Sciatic nerve (tissue), 2 donors: ENCODE results near the gene SLC25A38. TPM values are rescaled to one million over a fixed set of nuclear protein-coding genes. Genes with fewer than 3 reads are reported as not detected.
A peak's percentile ranks its signal among the peaks of the same experiment; 100 is the strongest.
"Not testable (repeated sequence)": the region's sequence is repeated elsewhere in the genome, so short reads cannot be mapped to it uniquely, and the experiment has no call there.

Source experiments
- ATAC-seq: fragments of 200-7000 bp; cut with Tn5 transposase; one replicate; pipeline ENCODE4 v1.9.1; 2020; ENCODE audit warnings: mild to moderate bottlenecking, moderate library complexity
- DNase-seq: peaks from one replicate; pipeline ENCODE4 v3.0.0-alpha.2; 2020; ENCODE audit warnings: low spot score
- intact Hi-C: fragments of 100-400 bp; cut with DNase I; formaldehyde crosslinking; loops from one replicate; pipeline ENCODE4 v1.14.2; 2022
- total RNA-seq: library from RNA; stranded (reverse); fragmentation: NEBNext Ultra II Directional; extraction: Animal tissue kit (Norgen Biotek cat#: 25700); gene quantifications from one replicate; pipeline ENCODE4 v1.2.1, GENCODE V29; 2021
- donor health status: DM: no; HTN: no; CAD: no.
- donor health status: DM: no; HTN: no; CAD: no.

The SLC25A38 gene
- total RNA-seq = 20.4 TPM

GRCh38 chr3:39383045-39383880 is at the start of gene SLC25A38:
SLC25A38 (plus strand) TSS chr3:39383370; CDS start chr3:39383725, 355 bp downstream.
- peak; percentile 82 for DNase-seq
- intact Hi-C loops = no loop called here
- ATAC-seq = peak; percentile 89

DNA sequence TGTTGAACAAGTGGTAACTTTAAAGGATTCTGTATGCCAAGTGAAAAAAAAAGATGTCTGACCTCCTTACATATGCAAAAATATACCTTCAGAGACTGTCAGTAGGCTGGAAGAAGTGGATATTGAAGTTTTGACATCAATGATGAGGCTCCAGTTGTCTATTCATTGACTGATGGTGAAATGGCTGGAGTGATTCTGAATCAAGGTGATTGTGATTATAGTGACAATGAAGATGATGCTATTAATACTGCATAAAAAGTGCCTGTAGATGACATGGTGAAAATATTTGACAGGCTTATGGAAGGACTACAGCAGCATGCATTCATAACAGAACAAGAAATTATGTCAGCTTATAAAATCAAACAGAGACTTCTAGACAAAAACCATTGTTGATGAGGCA is 49.6 kb upstream of the SLC25A38 start:
- DNase-seq (no peak), ATAC-seq (no peak)
- intact Hi-C loops = no loop called here

DNA sequence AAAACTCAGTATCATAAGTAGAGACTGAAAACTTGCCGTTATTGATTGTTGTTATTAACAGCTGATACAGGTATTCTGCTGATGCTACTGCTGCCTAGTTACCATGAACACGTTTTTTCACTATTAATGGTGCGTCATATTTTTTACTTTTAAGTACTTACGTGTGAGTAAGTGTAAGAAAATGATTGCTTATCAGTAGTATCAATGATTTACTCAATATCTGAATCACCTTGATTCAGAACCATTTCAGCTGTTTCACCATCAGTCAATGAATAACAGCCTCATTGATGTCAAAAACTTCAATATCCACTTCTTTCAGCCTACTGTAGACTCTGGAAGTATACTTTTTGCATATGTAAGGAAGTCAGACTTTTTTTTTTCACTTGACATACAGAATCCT is 49.0 kb upstream of the SLC25A38 start:
- no peak for DNase-seq
- intact Hi-C loops = no loop called here
- no peak for ATAC-seq

DNA sequence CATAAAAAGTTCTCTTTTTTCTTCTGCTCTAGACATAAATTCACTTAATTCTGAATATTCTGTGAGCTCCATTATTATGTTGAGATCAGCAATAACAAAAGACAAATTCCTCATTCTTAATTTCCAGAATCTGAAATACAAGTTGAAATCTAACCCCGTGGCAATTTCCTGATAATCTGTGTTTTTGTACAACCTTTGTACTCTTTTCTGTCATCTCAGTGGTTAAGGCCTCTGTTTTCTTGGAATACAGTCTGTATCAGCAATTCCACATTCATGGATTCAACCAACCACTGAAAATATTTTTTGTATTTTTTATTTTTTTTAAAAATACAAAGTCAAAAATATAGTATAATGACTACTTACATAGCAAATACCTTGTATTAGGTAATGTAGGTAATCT is 45.0 kb upstream of the SLC25A38 start:
- no peak for ATAC-seq
- intact Hi-C loops = no loop called here
- DNase-seq = no peak

DNA sequence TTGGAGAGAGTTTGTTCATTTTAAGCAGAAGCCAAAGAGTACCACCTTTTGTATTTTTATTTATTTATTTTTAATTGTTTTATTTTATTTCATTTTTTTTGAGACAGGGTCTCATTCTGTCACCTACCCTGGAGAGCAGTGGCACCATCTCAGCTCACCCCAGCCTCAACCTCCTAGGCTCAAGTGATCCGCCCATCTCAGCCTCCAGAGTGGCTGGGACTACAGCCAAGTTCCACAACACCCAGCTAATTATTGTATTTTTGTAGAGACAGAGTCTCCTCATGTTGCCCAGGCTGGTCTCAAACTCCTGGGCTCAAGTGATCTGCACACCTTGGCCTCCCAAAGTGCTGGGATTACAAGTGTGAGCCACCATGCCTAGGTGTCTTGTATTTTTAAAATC is 44.1 kb upstream of the SLC25A38 start:
- DNase-seq (no peak), ATAC-seq (no peak)
- intact Hi-C loops = no loop called here

GRCh38 chr3:39343076-39343717 is 40.0 kb upstream of the SLC25A38 start:
- no peak for ATAC-seq

GRCh38 chr3:39343760-39344159 is 39.4 kb upstream of the SLC25A38 start:
- DNase-seq = no peak
- intact Hi-C loops = no loop called here
- no peak for ATAC-seq

More at GRCh38 chr3:39343076-39343717, 40.0 kb upstream of the SLC25A38 start:
- DNase-seq = no peak
- intact Hi-C loops = no loop called here

DNA sequence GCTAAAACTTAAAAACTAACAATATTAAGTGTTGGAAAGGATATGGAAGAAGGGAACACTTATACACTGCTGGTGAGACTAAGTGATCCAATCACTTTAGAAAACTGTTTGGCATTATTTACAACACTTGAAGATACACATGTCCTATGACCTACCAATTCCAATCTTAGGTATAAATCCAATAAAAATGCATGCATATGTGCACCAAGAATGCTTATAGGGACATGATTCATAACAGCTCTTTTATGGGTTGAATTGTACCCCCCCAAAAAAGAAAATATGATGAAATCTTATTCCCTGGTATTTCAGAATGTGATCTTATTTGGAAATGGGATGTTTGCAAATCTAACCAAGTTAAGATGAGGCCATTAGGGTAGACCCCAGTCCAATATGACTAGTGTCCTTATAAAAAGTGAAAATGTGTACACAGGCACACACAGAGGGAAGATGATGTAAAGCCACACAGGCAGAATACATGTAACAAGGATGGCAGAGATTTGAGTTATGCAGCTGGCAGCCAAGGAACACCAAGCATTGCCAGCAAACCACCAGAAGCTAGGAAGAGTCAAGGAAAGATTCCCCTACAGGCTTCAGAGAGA is 38.3 kb upstream of the SLC25A38 start:
- ATAC-seq (no peak), DNase-seq (no peak)
- intact Hi-C loops = no loop called here

GRCh38 chr3:39346785-39347585 is 36.2 kb upstream of the SLC25A38 start:
- intact Hi-C loops = no loop called here
- DNase-seq (no peak), ATAC-seq (no peak)

GRCh38 chr3:39347586-39347876 is 35.6 kb upstream of the SLC25A38 start:
- no peak for DNase-seq
- intact Hi-C loops = no loop called here
- ATAC-seq = no peak

DNA sequence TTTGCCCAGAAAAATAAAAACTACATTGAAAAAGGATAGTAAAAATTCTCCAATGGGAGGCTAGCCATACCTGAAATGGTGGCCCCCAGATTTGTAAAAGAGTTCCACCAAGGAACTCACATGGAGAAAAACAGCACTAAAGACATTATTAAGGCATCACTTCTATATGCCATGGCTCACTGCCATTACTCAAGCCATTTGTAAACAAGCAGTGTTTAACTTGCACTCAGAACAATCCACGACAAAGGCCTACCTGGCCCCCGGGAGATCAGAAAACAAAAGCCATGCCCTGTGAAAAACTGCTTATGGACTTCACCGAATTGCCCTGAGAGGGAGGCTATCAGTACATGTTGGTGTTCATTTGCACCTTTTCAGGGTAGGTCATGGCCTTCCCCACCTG is 34.1 kb upstream of the SLC25A38 start:
- intact Hi-C loops = no loop called here
- no peak for DNase-seq
- ATAC-seq = no peak

DNA sequence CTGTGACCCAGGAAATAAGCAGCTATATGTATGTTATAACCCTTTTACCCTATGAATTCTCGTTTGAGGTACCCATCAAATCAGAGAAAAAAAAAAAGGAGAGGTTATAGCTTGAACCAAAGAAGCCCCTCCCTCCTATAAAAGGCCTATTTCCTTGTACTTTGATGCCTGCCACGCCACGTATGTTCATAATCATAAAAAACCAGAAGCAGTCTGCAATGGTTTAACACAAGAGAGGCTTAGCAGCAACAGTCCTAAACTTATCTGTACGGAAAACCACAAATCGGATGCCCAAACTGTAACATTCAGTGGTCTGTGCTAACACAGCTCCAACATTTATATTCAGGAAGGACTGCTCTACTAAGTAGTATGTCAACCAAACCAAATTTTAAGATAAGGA is 32.5 kb upstream of the SLC25A38 start:
- DNase-seq (no peak), ATAC-seq (no peak)
- intact Hi-C loops = no loop called here

- intact Hi-C loops, DNase-seq, ATAC-seq: not testable (repeated sequence)
These were observed 32.0 kb upstream of the SLC25A38 start for GRCh38 chr3:39351134-39351533.

DNA sequence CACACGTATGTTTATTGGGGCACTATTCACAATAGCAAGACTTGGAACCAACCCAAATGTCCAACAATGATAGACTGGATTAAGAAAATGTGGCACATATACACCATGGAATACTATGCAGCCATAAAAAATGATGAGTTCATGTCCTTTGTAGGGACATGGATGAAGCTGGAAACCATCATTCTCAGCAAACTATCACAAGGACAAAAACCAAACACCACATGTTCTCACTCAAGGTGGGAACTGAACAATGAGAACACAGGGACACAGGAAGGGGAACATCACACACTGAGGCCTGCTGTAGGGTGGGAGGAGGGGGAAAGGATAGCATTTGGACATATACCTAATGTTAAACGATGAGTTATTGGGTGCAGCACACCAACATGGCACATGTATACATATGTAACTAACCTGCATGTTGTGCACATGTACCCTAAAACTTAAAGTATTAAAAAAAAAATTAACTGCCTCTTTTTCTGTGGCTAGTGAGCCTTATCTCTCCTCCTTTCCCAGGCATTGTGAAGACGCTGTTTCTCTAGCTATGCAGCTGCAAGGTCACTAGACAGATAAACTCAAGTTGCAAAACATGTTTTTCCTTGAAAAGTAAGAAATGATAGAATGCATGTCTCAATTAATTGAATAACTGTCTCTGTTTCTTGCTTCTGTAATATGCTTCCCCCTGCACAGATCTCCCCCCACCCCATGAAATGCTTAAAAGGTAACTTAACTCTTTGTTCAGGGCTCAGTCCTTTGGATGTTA is 29.8 kb upstream of the SLC25A38 start:
- DNase-seq, intact Hi-C loops, ATAC-seq: not testable (repeated sequence)

- ATAC-seq (no peak), DNase-seq (no peak)
- intact Hi-C loops = no loop called here
These were observed 24.8 kb upstream of the SLC25A38 start for GRCh38 chr3:39358333-39358732.

GRCh38 chr3:39361252-39361927 is 21.8 kb upstream of the SLC25A38 start:
- ATAC-seq = no peak
- no peak for DNase-seq
- intact Hi-C loops = no loop called here

DNA sequence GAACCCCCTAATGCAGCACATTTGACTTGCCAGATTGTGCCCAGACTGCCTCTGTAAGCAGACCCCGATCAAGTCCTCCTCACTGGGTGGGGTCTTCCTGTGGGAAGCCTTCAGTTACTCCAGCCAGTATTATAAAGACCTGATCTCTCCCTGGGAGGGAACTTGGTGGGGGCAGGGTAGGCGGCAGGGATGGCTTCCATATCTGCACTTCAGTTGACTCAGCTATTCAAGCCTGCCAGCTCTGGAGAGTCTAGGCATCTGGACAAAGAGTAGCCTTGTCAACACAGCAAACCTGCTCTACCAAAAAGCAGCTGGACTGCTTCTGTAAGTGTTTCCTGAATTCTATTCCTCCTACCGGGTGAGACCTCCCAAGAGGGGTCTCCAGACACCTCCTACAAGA is 21.0 kb upstream of the SLC25A38 start:
- intact Hi-C loops = no loop called here
- ATAC-seq (no peak), DNase-seq (no peak)

- intact Hi-C loops = no loop called here
- no peak for ATAC-seq
- no peak for DNase-seq
These were observed 20.4 kb upstream of the SLC25A38 start for GRCh38 chr3:39362812-39363211.
